GM12875 (cell line): ENCODE results near the gene LIPH.
"Not testable (repeated sequence)": the region's sequence is repeated elsewhere in the genome, so short reads cannot be mapped to it uniquely, and the experiment has no call there.

ENCODE experiments used
- H3K4me3 ChIP-seq: one replicate; pipeline ENCODE4 v1.5.1; 2011; ENCODE audit warnings: low read depth, low read length, control low read depth
- TF ChIP-seq, protein P1 (sequence below): IDR thresholded peaks from 2 replicates; pipeline ENCODE4 v1.5.1; 2011; ENCODE audit warnings: low read depth, mild to moderate bottlenecking, control low read depth, inconsistent platforms, low read length, moderate library complexity, borderline replicate concordance; ENCODE audit not compliant: insufficient read depth

LIPH gene

DNA sequence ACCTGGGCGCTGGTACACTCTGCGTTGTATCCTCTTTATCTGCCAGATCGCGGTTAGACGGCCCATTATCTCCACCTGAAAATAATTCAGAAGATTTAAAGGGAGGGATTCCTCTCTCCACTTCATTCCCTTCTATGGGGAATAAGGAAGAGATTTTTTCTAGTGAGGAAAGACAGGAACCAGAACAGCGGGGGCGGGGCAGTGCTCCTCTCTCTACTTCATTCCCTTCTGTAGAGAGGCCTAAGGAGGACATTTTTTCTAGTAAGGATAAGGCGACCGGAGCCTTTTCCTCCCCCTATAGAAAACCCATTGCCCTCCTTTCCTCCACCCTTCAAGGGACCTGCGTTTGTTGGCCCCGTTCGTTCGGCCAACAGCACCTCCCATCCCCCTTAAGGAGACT, 8.3 kb upstream of the LIPH start:
- TF ChIP-seq, protein P1, sequence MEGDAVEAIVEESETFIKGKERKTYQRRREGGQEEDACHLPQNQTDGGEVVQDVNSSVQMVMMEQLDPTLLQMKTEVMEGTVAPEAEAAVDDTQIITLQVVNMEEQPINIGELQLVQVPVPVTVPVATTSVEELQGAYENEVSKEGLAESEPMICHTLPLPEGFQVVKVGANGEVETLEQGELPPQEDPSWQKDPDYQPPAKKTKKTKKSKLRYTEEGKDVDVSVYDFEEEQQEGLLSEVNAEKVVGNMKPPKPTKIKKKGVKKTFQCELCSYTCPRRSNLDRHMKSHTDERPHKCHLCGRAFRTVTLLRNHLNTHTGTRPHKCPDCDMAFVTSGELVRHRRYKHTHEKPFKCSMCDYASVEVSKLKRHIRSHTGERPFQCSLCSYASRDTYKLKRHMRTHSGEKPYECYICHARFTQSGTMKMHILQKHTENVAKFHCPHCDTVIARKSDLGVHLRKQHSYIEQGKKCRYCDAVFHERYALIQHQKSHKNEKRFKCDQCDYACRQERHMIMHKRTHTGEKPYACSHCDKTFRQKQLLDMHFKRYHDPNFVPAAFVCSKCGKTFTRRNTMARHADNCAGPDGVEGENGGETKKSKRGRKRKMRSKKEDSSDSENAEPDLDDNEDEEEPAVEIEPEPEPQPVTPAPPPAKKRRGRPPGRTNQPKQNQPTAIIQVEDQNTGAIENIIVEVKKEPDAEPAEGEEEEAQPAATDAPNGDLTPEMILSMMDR, result no peak
- H3K4me3 ChIP-seq, result no peak overlapping the region

GRCh38 chr3:185559706-185560090, 7.3 kb upstream of the LIPH start:
- TF ChIP-seq, protein P1, result no peak
- H3K4me3 ChIP-seq, result no peak overlapping the region

GRCh38 chr3:185558395-185558794, 6.0 kb upstream of the LIPH start:
- TF ChIP-seq, protein P1, result no peak
- H3K4me3 ChIP-seq, result no peak overlapping the region

DNA sequence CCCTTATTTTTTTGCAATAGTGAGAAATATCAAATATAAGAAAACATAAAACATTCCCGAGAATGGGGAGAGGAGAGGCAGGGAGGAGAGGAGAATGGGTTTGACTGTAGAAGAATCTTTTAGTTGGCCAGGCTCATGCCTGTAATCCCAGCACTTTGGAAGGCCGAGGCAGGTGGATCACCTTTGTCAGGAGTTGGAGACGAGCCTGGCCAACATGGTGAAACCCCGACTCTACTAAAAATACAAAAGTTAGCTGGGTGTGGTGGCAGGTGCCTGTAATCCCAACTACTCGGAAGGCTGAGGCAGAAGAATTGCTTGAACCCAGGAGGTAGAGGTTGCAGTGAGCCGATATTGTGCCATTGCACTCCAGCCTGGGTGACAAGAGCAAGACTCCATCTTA, 4.3 kb upstream of the LIPH start:
- H3K4me3 ChIP-seq, result not testable (repeated sequence)

DNA sequence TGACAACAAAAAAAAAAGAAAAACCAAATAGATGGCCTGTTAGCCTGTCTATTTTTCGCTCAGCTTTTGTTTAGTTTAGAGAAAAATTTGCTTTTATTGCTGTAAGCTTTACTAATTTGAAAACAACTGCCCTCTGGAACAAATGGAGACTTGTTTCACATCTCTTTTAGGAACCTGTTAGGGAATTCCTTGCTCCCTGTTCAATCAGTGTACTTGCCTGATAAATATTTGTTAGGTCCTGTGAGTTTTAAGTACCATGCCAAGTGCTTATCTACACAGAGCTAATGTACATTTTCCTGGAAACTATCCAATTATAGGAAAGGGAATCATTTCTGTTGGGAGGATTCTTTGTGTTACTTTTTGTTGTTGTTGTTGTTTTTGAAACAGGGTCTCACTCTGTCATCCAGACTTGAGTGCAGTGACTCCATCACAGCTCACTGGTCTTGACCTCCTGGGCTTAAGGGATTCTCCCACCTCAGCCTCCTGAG, 3.5 kb upstream of the LIPH start:
- no peak overlapping the region for H3K4me3 ChIP-seq
- TF ChIP-seq, protein P1, result no peak

GRCh38 chr3:185555101-185555501, 2.7 kb upstream of the LIPH start:
- TF ChIP-seq, protein P1, result no peak

GRCh38 chr3:185549651-185550111, 2.7 kb downstream of the LIPH start:
- TF ChIP-seq, protein P1, result no peak
- no peak overlapping the region for H3K4me3 ChIP-seq

More at GRCh38 chr3:185555101-185555501, 2.7 kb upstream of the LIPH start:
- H3K4me3 ChIP-seq, result no peak overlapping the region

DNA sequence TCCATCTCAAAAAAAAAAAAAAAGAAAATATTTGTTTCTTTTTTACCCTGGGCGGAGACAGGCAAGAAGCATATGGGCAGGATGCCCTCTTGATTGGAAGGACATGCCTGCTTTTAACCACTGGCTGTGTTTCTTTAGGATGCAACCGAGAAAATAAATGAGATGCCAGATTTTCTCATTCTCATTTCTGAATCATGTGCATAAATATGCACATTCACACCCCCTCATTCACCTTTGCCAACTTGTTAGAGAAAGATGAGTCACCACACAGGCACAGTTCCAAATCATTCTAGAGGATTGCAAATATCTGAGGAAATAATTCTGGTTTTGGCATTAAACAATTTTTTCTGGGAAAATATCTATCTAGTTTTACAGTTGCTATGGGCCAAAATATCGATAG, 3.3 kb downstream of the LIPH start:
- TF ChIP-seq, protein P1, result no peak
- H3K4me3 ChIP-seq, result no peak overlapping the region
